KBM-7 (cell line): ENCODE data around the gene MBD2.
"Not testable (repeated sequence)": the region's sequence is repeated elsewhere in the genome, so short reads cannot be mapped to it uniquely, and the experiment has no call there.

Source experiments
- DNase-seq: peaks from one replicate; pipeline ENCODE4 v3.0.0-alpha.2; 2015
- in situ Hi-C: fragments of 300-500 bp; cut with MboI; formaldehyde crosslinking; loops from 2 replicates; pipeline ENCODE4 v1.14.3; 2020; ENCODE audit warnings: low sequenced_read_pairs, low pct_unique_long_range_greater_than_20kb, mixed read lengths

MBD2 gene

DNA sequence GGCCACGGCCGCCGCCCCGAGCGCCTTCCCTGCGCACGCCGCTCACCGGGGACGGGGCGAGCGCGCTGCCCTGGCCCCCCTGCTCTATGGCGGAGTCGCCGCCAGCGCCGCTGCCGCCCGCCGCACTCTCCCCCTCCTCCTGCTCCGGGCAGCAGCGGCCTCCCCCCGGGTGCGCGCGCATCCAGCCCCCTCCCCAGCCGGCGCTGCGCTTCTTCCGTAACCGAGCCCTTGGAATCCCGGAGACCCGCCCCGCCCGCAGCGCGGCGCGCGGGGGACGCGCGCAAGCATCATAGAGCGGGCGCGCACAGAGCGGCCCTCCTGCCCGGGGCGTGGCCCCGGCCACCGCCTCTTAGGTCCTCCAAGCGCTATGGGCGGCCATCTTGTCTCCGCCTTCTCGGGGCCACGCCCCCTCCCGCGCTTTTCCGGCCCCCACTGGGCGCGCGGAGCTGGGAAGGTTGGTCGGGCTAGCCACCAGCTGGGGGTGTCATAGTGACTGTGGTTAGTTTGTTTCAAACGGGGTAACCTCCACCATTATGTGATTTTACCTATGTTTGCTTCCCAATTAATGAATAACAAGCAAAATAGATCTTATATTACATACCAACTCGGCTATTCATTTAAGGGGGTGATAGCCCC lies at the start of gene MBD2:
Gene MBD2, minus strand, starts transcription at position 291 of the 636 bp plus-strand sequence. Its CDS starts 110 bp downstream, at position 181.
- in situ Hi-C loops = no loop called here
- peak; percentile 98 for DNase-seq

- in situ Hi-C loops = no loop called here
These were observed 45.7 kb upstream of the MBD2 start for GRCh38 chr18:54269893-54270844.

GRCh38 chr18:54268751-54269150 lies 44.3 kb upstream of the MBD2 start:
- in situ Hi-C loops = no loop called here

More at GRCh38 chr18:54269893-54270844, 45.7 kb upstream of the MBD2 start:
- DNase-seq = no peak

DNA sequence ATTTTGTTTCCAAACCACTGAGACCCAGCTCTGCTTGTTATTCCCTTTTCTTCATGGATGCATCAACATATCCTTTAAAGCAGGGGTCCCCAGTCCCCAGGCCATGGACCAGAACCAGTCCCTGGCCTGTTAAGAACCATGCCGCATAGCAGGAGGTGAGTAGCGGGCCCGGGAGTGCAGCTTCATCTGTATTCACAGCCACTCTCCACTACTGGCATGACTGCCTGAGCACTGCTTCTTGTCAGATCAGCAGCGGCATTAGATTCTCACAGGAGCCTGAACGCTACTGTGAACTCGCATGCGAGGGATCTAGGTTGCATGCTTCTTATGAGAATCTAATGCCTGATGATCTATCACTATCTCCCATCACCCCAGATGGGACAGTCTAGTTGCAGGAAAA lies 43.2 kb upstream of the MBD2 start:
- in situ Hi-C loops = no loop called here
- DNase-seq = no peak

More at GRCh38 chr18:54268751-54269150, 44.3 kb upstream of the MBD2 start:
- no peak for DNase-seq

DNA sequence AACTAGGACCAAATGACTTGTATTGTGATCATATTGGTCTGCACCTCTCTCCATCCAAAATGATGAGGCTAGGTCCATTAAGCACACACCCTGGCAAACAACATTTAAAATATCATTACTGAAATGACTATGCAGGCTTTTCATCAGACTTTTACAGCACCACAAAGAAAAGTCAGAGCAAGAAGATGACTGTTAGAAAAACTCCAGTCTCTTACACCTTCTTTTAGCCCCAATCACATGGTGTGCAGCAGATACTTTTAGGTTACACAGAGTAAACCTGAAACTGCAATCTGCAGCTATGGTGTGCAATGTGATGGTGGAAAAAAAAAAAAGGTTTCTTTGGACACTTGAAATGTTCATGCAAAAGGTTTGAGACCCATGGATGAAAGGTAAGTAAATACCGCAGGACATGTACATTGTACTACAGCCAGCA lies 39.5 kb upstream of the MBD2 start:
- in situ Hi-C loops = no loop called here

GRCh38 chr18:54261894-54262293 lies 37.4 kb upstream of the MBD2 start:
- in situ Hi-C loops = no loop called here
- DNase-seq = peak; percentile 11

More for the DNA sequence above, 39.5 kb upstream of the MBD2 start:
- DNase-seq = no peak

- in situ Hi-C loops = no loop called here
- DNase-seq = no peak
These were observed 36.1 kb upstream of the MBD2 start for GRCh38 chr18:54260396-54261072.

GRCh38 chr18:54257818-54258217 lies 33.3 kb upstream of the MBD2 start:
- DNase-seq = not testable (repeated sequence)

GRCh38 chr18:54257015-54257414 lies 32.5 kb upstream of the MBD2 start:
- in situ Hi-C loops = no loop called here

More at GRCh38 chr18:54257818-54258217, 33.3 kb upstream of the MBD2 start:
- in situ Hi-C loops = not testable (repeated sequence)

DNA sequence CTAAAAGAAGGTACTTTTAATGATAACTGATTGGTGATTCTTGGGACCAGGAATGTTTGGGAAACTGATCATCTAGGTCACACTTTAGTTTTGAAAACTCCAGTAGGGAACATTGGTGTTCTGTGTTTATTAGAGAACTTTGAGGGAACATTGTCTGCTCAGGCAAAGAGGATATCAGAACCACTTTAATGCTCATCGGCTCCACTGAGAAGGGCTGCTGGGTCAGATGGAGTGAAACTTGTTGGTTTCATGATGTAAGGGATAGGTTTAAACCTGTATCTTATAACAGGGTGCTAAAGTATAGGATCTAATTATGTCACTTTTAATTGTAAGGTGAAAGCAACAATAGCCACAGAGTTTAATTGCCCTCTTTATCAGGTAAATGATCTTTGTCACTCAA lies 30.7 kb upstream of the MBD2 start:
- in situ Hi-C loops = no loop called here
- no peak for DNase-seq

More at GRCh38 chr18:54257015-54257414, 32.5 kb upstream of the MBD2 start:
- no peak for DNase-seq

DNA sequence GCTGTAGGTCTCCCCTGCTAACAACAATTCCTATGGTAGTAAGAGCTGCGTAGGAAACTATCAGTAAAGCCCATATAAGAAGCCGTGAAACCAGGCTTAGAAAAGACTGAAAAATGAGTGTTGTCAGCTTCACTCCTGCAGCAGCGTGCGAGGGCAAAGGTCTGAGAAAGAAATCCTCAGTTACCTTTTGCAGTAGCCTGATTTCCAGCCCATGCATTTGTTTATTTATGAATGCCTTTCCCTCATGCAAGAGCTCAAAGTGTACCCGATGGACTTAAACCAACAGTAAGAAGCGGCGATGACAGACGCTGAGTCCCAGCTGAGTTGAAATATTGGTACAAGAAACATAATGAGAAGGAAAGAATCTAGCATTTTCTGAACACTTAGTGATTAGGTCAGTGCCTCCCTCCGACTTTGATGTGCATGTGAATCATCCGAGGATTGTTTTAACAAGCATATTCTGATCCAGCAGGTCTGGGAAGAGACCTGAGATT lies 29.8 kb upstream of the MBD2 start:
- DNase-seq = no peak

DNA sequence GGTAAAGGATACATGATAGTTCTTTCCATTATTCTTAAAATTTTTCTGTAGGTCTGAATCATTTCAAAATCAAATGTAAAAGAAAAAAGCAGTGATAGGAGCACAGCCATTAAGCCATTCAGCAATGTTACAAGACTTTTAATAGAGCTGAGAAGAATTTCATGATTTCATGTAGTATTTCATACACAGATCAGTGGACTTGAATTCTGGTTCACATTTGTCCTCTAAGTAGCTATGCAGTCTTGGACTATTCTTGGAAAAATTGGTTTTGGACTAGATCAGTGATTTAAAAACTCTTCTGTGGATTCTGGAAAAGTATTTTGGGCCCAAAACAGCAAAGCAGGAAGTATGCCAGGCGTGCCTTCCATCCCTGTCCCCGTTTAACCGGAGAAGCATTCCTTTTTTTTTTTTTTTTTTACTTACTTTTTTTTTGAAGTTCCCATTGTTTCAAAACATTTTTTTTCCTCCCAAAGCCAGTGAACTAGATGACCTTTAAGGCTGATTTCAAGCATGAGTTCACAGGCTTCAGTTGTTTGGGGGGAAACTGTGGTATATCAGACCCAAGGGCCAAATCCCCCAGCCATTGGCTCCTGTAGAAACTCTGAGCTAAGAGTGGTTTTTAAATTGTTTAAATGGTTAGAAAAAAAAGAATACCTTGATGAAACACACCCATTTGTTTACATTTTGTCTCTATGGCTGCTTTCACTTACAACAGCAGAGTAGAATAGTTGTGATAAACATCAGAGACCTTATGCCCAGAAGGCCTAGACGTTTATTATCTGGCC lies 27.3 kb upstream of the MBD2 start:
- no peak for DNase-seq
- in situ Hi-C loops = no loop called here

More for the DNA sequence above, 29.8 kb upstream of the MBD2 start:
- in situ Hi-C loops = no loop called here

DNA sequence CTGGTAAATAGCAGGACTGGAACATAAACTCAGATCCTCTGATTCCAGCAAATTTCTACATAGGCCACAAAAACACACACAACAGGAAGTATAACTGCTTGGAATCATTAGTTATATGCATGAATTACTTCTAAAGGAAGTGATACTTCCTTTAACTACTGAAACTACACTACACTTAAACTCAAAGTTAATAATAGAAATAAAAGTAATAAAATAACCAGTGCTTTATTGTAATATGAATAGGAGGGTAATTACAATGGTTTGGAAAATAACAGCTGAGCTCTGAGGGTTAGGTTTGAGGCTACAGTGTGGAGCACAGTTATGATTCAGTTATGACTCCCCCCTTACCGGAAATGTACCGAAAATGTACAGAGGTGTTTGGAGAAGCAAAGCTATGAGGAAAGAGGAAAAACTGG lies 26.4 kb upstream of the MBD2 start:
- in situ Hi-C loops = no loop called here
- DNase-seq = peak; percentile 24

DNA sequence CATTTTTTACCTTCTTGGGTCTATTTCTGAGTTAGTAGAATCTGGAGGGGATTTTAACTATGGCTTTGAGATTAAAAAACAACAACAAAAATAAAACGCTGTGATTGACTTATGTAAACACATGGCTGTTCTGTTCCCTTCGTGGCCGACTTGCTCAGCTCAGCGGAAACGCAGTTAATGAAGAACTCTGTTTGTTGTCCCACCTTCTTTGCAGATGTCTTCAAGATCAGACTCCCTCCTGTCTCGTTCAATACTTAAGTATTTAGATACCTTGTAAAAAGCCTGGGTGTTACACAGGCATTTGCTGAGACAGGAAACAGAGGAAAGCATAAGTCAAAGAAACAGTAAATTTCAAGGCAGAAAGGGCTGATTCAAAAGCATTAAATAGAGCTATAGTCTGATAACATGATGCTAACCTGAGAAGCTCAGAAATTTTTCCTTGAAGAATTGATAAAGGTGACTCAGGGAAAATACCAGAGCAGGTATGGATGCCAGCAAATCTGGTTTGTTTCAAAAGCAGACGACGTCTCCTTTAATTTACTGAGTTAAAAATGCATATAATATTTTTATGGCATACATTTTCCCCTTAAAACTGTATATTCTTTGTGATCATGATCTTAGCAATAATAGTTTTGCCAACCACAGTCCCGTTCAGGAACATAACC lies 23.2 kb upstream of the MBD2 start:
- DNase-seq = no peak
- in situ Hi-C loops = no loop called here

GRCh38 chr18:54242327-54242726 lies 17.9 kb upstream of the MBD2 start:
- DNase-seq = no peak
- in situ Hi-C loops = no loop called here

DNA sequence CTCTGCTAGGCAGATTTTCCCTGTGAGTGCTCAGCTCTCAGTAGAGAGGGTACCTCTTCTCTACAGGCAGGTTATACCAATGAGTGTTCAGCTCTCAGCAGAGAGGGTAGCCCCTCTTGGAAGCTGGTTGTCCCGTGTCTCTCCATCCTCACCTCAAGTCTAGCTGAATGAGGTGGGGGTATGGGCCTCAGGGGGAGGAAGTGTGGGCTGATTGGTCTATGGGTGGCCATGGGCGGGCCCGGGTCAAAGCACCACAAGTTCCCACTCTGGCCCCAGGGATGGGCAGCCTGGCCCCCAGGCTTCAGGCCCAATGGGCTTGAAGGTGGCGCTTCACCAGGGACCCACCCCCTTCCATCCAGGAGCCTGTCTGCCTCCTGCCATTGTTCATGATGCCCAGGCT lies 17.0 kb upstream of the MBD2 start:
- no peak for DNase-seq
- in situ Hi-C loops = no loop called here

DNA sequence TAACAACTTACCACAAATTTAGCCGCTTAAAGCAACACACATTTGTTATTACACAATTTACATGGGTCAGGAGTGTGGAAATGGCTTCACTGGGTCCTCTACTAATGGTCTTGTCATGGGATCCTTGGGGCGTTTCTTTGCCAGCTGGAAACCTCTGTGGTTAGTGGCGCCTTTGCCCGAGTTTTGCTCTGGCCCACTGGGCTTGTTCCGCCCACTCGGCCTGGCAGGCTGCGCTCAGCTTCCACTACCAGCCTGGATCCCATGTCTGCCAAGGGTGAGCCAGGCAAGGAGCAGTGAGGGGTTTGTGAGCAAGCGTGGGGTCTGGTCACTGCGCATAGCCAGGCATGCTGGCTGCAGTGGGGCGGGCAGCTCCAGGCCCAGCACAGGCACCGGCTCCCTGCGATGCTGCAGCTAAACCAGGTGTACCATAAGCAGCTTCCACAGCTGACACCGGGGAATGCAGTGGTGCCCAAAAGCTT lies 16.2 kb upstream of the MBD2 start:
- in situ Hi-C loops = no loop called here
- DNase-seq = no peak

GRCh38 chr18:54239601-54240000 lies 15.1 kb upstream of the MBD2 start:
- in situ Hi-C loops = no loop called here
- no peak for DNase-seq
